B cell (primary cell): ENCODE data around the gene CACHD1.

Experiments used
- CTCF ChIP-seq: fragments of 200-600 bp; IDR thresholded peaks from one replicate; pipeline ENCODE4 v1.8.0; 2022; ENCODE audit warnings: antibody characterized with exemption, mild to moderate bottlenecking
- EZH2 ChIP-seq: IDR thresholded peaks from 2 replicates; pipeline ENCODE4 v1.6.1; 2012; ENCODE audit warnings: borderline replicate concordance, low read depth, mild to moderate bottlenecking, moderate library complexity, low read length; ENCODE audit not compliant: insufficient read depth, poor library complexity, severe bottlenecking

- TF ChIP-seq CTCF (no peak), EZH2 (no peak)
These were observed 30.0 kb downstream of the CACHD1 start for GRCh38 chr1:64499966-64500365.
